GM21381 (cell line): Measurements from ENCODE around the gene METTL9.
A peak's percentile ranks its signal among the peaks of the same experiment; 100 is the strongest.
"Not testable (repeated sequence)": the region's sequence is repeated elsewhere in the genome, so short reads cannot be mapped to it uniquely, and the experiment has no call there.

ENCODE experiments used
- ATAC-seq: cut with Tn5 transposase; IDR thresholded peaks from one replicate; pipeline ENCODE4 v1.9.1; 2021; ENCODE audit warnings: mild to moderate bottlenecking, moderate library complexity; ENCODE audit not compliant: unreplicated experiment

METTL9 gene

DNA sequence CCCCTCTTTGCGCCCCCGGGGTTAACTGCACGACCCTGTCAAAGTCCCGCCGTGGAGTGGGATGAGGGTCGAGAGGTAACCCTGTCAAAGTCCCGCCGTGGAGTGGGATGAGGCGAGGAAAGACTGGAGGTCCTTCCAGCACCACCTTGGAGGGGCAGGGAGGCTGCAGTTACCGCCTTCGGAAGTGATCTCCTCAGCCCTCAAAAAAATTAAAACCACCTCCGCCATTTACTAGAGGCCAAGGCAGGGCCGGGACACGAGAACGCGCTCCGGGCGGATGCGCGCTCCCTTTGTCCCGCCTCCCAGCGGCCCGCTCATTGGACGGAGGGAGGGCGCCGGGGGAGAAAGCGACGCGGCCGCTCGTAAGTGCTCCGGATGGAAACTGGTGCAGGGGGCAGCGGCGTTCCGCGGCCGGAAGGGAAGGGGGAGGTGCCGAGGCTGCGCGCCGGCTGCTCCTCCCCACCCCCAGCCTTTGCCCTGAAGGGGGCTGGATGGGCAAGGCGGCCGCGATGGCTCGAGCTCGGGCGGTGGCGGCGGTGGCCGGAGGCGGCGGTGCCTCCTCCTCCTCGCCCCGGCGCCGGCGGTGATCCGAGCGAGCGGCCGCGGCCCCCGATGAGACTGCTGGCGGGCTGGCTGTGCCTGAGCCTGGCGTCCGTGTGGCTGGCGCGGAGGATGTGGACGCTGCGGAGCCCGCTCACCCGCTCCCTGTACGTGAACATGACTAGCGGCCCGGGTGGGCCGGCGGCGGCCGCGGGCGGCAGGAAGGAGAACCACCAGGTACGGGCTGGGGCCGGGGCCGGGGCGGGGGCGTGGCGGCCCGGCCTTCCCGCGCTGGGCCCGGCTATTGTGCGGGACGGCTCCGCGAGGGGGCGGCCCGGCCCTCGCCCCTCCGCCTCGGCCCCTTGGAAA, at the start of gene METTL9:
TSS of gene METTL9 (plus strand) at position 456 of the 909 bp plus-strand sequence. CDS start at position 613, 157 bp downstream.
- peak; percentile 90 for ATAC-seq

DNA sequence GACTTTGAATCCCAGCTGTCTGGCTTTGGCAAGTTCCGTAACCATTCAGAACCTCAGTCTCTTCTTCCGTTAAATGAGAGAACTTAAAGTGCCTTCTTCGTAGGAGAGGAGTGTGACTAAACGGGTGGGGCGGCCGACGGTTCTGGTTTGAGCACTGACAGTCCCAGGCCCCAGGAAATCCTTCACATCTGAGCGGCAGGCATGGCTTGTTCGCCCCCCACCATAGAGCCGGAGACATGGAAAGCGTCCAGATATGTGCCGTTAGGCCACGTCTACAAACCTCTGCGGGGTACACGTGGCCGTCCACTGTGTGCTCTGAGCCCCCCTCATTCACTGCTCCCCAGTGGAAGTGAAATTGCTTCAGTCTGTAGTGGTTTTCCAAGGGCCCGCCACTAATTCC, 49.4 kb upstream of the METTL9 start:
- not testable (repeated sequence) for ATAC-seq

DNA sequence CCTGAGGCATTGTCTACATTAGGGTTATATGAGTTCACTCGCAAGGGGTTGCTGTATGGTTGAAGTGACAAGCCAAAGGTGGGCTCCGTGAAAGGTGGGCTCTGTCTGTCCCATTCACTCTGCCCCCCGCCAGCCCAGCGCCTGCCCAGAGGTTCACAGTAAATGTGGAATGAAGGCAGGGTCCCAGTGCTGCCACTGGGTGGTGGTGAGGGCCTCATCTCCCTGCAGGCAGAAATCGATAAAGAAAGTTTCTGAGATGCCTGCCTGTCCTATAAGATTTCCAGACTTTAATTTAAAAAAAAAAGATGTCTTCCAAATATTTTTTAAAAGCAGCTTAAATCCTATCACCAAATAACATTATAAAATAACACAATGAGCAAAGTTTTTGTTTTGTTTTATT, 48.9 kb upstream of the METTL9 start:
- not testable (repeated sequence) for ATAC-seq

DNA sequence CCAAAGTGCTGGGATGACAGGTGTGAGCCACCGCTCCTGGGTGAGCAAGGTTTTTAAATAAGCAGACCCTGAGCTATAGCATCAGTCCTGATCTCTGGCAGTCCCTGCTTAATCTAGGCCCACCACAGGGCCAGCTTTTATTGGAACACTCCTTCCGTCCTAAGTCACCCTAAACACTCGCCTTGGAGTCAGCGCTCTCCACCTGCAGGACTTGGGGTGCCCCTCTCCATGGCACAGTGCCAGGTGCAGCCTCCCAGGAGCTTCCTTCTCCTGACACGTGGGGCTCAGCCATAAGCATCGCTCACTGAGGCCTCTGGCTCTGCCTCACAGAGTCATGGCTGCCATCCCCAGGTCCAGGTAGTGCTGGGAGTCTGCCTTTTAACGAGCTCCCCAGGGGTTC, 48.3 kb upstream of the METTL9 start:
- ATAC-seq, result not testable (repeated sequence)

DNA sequence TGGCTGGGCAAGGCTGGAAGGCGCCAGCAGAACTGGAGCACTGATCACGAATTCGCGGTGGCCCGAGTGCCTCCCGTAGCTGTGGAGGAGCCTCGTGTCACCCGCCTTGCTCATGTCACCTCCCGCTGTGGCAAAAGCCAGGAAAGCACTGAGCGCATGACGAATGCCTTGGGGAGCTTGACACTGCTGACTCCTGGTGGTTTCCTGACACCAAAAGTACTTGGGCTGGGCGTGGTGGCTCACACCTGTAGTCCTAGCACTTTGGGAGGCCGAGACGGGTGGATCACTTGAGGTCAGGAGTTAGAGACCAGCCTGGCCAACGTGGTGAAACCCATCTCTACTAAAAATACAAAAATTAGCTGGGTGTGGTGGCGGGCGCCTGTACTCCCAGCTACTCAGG, 47.8 kb upstream of the METTL9 start:
- not testable (repeated sequence) for ATAC-seq

DNA sequence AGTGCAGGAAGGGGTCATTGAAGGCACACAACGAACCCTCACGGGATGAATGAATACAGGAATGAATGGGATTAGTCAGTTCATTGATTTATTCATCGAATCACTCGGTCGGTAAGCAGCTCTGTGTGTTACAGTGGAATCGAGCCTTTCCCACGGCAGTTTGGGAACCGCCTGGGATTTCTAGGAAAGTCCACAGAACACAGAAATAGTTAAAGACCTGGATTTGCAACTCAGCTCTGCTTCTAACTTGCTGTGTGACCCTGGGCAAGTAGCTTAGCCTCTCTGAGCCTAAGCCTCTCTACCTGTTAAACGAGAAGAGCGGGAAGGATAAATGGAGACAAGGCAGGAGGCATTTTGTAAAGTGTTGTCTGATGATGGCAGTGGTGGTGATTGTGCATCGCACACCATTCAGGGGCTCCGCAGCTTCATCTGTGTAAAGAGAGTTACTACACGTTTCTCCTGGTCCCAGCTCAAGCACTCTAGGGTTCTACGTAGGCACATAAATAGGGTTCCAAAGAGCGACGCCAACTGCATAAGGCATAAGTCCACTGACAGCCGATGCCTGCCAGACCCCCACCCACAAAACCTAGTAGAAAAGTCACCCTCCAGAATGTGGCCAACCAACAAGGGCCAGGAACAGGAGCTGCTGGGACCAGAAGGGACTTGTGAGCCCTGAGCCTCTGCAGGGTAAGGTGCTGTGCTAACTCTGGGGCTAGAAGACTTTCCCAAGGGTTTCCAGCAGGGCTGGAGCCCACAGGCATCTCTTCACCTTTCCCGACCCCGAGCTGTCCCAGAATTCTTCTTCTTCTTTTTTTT, 45.7 kb upstream of the METTL9 start:
- ATAC-seq, result not testable (repeated sequence)

DNA sequence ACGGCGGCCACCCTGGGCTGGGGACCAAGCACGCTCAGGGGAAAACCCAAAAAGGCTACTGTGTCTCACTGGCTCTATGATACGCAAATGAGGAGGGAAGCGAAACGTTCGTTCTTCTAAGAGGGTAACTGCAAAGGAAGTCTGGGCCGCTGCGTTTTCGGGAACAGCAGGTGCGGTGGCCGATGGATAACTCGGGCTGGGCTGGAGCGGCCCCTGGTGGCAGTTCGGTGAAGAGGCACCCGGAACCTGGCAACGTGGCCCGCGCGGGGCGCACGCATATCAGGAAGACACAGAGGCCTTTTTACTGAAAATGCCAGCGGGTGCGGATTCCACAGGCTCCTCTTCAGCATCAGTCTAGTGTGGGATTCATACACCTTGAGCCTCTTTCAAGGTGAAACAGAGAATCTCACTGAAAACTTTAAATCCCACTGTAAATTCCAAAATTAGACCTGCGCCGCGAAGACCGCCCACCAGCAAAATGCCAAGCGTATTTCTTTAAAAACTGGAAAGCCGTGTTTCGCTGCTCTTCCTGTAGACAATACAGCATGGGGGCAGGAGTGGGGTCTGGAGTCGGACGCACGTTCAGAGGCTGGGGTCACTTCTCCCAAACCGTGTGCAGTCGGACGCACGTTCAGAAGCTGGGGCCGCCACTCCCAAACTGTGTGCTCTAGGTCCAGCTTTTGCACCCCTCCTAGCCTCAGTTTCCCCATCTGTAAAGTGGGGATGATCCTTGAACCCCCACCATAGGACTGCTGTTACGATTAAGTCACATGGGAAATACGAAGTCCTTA, 44.4 kb upstream of the METTL9 start:
- peak; percentile 98 for ATAC-seq

DNA sequence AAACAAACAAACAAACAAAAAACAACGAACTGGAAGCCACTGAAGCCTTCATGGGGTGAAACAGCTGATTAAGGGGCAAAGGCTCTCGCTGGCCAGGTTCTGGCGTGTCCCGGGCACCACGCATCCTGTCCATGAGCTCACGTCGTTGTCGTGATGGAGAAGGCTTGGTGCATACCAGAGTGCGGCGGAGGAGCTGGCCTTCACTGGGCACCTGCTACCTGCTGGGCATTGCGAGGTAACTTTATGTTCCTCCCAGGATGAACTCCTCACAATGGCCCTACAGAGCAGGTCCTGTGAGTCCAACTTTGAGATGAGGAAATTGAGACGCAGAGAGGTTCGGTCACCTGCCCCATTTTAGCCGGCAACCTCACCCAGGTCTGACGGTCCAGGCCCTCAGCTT, 43.8 kb upstream of the METTL9 start:
- not testable (repeated sequence) for ATAC-seq

DNA sequence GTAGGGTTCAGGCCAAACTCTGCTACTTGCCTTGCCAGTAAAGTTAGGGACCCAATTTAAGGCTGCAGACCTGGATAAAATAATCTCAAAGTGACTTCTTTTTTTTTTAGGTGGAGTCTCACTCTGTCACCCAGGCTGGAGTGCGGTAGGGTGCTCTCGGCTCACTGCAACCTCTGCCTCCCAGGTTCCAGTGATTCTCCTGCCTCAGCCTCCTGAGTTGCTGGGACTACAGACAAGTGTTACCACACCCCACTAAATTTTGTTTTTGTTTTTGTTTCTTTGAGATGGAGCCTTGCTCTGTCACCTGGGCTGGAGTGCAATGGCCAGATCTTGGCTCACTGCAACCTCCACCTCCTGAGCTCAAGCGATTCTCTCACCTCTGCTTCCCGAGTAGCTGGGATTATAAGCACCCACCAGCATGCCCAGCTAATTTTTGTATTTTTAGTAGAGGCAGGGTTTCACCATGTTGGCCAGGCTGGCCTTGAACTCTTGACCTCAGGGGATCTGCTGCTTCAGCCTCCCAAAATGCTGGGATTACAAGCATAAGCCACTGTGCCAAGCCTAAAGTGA, 43.3 kb upstream of the METTL9 start:
- ATAC-seq, result not testable (repeated sequence)

DNA sequence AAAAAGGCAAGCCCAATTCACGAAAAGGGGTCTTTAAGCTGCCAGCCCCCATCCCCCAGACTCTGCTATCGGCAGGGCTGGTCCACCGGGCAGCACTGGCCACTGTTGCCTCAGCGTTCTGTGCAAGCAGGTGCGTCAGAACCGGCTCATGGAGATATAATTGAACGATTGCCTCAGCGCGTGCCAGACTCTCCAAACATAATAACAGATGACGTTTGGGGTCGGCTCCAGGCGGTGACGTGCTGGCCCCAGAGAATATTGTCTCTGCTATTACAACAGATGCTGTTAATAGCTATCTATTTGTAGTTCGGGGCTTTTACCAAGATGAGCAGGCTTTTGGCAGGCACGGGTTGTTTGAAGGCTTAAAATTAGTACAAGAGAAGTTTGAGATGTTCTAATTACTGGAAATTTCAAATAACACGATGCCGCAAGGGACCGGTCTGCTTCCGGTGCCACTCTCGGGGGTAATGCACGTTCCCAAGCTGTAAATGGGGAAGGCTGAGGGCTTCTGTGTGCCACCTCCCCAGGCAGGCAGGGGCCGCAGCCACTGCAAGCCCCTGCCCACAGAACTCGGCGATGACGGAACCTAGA, 42.6 kb upstream of the METTL9 start:
- ATAC-seq, result not testable (repeated sequence)

DNA sequence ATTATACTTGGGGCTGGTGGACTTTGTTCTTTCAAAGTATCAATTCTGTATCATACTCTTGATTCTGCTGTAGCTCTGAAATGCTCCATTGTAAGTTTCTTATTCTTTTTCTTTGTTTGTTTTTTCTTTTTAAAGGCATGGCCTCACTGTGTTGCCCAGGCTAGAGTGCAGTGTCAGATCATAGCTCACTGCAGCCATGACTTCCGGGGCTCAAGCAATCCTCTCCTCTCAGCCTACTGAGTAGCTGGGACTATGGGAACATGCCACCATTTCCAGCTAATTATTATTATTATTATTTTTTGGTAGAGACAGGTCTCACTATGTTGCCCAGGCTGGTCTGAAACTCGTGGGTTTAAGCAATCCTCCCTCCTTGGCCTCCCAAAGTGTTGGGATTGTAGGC, 38.9 kb upstream of the METTL9 start:
- ATAC-seq, result no peak

DNA sequence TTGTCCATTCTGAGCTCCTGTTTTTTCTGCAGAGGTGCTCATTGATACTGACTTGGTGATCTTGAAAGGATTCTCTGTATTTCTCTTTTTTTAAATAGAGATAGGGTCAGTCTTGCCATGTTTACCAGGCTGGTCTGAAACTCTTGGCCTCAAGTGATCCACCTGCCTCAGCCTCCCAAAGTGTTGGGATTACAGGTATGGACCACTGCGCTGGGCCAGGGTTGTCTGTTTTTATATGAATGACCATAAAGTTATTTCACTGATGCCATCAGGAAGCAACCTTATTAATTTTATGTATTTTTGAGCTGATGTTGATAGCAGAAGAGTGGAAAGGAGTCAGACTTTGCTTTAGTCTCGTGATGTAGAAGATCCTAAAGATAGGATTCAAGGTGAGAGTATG, 35.7 kb upstream of the METTL9 start:
- no peak for ATAC-seq

DNA sequence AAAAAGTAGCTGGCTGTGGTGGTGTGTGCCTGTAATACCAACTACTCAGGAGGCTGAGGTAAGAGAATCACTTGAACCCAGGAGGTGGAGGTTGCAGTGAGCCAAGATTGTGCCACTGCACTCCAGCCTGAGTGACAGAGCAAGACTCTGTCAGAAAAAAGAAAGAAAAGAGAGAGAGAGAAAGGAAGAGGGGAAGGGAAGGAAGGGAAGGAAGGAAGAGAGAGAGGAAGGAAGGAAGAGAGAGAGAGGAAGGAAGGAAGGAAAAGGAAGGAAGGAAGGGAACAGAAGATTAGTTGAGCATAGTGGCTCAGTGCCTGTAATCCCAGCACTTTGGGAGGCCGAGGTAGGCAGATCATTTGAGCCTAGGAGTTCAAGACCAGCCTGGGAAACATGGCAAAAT, 35.0 kb upstream of the METTL9 start:
- ATAC-seq, result not testable (repeated sequence)

DNA sequence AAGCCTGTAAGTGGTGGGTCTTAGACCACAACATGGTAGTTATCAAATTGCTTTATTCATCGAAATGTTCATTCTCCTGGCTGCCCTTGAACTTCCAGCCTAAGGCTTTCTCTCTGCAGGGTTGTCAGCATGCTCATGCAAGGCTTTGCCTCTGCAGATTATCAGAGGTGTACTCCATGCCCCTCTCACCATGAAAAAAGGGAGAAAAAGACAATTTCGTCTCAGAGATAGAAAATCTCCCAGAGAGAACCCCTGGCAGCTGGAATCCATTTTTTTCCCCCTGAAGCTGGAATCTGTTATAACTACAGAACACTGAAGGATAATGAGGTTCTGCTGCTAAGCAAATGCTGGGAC, 33.9 kb upstream of the METTL9 start:
- no peak for ATAC-seq

DNA sequence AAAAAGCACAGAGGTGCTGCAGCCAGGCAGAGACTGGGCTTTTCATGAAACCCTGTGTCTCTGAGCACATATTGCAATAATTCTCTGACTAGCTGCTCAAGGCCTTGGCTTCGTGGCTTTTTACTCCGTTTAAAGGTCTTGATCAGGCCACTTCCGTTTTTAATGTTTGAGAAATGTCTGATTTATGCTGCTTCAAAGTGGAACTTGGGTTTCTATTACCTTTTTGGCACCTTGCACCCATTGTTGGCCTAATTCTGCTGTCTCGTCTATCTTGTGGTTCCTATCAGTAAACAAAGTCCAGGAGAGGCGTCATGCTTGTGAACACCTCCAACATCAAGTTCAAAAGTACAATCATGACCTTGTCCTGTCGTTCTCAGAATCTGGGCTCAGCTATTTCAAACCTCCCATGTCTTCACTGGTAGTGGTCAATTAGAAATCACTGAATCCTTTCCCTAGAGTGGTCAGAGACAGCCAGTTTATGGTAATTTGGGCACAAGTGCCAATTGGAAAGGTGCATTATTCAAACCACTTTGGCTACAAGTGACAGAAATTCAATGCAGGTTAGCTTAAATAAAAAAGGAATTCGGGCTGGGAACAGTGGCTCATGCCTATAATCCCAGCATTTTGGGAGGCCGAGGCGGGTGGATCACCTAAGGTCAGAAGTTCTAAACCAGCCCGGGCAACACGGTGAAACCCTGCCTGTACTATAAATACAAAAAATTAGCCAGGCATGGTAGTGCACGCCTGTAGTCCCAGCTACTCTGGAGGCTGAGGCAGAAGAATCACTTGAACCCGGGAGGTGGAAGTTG, 33.3 kb upstream of the METTL9 start:
- no peak for ATAC-seq

DNA sequence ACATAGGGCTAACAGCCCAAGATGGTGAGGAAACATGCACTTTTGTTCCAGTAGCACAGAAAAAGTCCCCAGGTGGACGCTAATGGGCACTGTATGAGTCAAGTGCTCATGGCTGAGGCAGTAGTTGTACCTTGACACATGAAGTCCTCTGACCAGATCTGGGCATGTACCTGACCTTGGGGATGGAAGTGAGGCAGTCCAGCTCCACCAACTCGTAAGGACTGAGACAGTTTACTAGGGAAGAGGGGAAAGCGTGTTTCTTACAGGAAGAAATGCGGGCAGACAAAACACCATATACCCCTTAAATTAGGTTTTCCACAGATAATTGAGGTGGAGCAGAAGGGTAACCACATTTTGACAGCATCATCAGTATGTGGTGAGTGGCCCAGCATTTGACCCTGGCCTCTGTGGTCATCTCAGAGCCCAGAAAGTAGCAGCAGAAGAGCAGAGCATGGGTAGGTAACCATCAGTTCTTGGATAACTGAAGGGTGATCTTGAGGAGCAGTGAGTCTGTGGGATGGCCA, 32.4 kb upstream of the METTL9 start:
- no peak for ATAC-seq

DNA sequence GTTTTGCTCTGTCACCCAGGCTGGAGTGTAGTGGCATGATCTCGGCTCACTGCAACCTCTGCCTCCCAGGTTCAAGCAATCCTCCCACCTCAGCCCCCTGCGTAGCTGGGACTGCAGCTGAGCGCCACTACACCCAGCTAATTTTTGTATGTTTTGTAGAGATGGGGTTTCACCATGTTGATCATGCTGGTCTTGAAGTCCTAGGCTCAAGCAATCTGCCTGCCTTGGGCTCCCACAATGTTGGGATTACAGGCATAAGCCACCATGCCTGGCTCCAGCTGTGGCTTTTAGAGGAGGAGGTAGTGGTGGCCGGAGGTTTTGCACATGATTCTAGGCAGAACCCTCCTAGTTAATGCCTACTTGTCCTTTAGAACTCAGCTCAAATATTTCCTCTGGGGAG, 31.9 kb upstream of the METTL9 start:
- ATAC-seq, result not testable (repeated sequence)

DNA sequence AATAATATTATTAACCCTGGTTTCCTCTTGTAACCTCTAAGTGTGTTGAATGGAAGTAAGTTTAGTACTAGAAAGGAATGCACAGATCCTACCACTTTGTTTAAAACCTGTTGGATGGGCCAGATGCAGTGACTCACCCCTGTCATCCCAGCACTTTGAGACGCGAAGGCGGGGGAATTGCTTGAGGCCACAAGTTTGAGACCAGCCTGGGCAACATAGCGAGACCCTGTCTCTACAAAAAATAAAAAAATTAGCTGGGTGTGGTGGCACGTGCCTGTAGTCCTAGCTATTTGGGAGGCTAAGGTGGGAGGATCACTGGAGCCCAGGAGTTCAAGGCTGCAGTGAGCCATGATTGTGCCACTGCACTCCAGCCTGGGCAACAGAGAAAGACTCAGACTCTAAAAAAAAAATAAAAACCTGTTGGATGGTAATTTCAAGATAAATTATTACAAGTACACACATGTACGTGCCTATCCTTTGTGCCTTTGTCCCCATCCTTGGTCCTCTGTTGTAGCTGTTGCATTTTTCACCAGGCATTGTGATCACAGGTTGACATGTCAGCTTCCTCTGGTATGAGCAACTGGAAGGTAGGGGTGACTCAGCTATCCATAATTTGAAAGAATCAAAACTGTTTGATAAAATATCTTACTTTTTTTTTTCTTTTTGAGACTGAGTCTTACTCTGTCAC, 30.7 kb upstream of the METTL9 start:
- ATAC-seq, result no peak

DNA sequence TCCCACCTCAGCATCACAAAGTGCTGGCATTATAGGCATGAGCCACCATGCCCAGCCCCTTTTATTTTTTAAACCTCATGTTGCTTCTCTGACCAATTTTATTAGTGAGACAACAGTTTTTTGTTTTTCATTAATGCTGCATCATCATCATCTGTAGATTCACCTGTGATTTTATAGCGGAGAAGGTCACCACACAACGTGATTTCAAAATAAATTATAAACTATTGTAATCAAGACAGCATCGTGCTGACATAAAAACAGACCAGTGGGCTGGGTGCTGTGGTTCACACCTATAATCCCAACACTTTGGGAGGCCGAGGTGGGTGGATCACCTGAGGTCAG, 28.7 kb upstream of the METTL9 start:
- ATAC-seq, result no peak
